ENCODE results near the gene GPR148. TPM values are rescaled to one million over a fixed set of nuclear protein-coding genes. Genes with fewer than 3 reads are reported as not detected.

Gene GPR148
- total RNA-seq, 1 experiment from 2014 or later, result not detected

DNA sequence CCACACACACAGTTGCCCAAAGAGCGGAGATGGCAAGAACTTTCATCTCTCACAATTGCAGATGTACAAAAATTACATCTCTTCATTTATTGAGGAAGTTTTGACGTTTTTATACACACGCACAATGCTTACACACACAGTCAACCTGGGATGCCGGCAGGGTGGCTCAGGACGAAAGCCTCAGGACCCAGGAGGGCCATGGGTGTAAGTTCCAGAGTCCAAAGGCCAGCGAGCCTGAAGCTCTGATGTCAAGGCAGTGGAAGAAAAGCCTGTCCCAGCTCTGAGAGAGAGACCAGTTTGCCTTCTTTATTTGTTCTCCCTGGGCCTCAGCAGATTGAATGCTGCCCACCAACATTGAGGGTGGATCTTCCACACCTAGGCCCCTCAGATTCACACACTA, 36.6 kb downstream of the GPR148 start:
- no peak overlapping the region for H3K27ac ChIP-seq (ENCODE audit: insufficient read length, low read depth, low read length)
- DNase-seq, result no peak
- no peak overlapping the region for H3K9ac ChIP-seq (ENCODE audit: extremely low read depth, insufficient read length, low read length)
- no peak overlapping the region for H2BK15ac ChIP-seq (ENCODE audit: low read depth, low read length)
- no peak overlapping the region for H3K4ac ChIP-seq (ENCODE audit: low read depth, low read length)
- Mint-ChIP-seq H3K27ac (no peak overlapping the region), H3K27me3 (ENCODE audit: low read depth) (peaks cover 7% of the 10 kb centered on the region), H3K4me1 (no peaks in the 10 kb centered on the region; a peak in 2 of 4 replicates), H3K4me3 (no peak overlapping the region), H3K36me3 (ENCODE audit: insufficient read depth in 1 of 3, low read depth in 3 of 3) (no peaks in the 10 kb centered on the region), H3K9me3 (no peaks in the 10 kb centered on the region; a peak in 1 of 5 replicates)
- H3K56ac ChIP-seq (ENCODE audit: insufficient read length, low read depth, low read length), result no peak overlapping the region
- H2BK5ac ChIP-seq (ENCODE audit: insufficient read length, low read length), result no peak overlapping the region
- TF ChIP-seq, protein P1, sequence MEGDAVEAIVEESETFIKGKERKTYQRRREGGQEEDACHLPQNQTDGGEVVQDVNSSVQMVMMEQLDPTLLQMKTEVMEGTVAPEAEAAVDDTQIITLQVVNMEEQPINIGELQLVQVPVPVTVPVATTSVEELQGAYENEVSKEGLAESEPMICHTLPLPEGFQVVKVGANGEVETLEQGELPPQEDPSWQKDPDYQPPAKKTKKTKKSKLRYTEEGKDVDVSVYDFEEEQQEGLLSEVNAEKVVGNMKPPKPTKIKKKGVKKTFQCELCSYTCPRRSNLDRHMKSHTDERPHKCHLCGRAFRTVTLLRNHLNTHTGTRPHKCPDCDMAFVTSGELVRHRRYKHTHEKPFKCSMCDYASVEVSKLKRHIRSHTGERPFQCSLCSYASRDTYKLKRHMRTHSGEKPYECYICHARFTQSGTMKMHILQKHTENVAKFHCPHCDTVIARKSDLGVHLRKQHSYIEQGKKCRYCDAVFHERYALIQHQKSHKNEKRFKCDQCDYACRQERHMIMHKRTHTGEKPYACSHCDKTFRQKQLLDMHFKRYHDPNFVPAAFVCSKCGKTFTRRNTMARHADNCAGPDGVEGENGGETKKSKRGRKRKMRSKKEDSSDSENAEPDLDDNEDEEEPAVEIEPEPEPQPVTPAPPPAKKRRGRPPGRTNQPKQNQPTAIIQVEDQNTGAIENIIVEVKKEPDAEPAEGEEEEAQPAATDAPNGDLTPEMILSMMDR (conservative IDR thresholded peaks at IDR 0.05), result no peak
- H3K23ac ChIP-seq (ENCODE audit: insufficient read length, low read depth, low read length), result no peak overlapping the region
- no peak overlapping the region for H3K14ac ChIP-seq (ENCODE audit: insufficient read depth, low read length)
- WGBS (ENCODE audit: extremely low coverage, insufficient read length, low lambda C conversion rate), result no CpG with 5 or more reads among the region's 6 CpGs
- no peaks in the 10 kb centered on the region for H3K9me3 ChIP-seq (ENCODE audit: control insufficient read depth, low read depth, low read length)
- no peak overlapping the region for H3K18ac ChIP-seq (ENCODE audit: insufficient read length, low read depth, low read length)
- no peak overlapping the region for H2BK12ac ChIP-seq (ENCODE audit: insufficient read length, low read depth, low read length)
- no peak overlapping the region for H2BK20ac ChIP-seq (ENCODE audit: low read depth, low read length, poor library complexity, severe bottlenecking)
- no peak overlapping the region for H4K91ac ChIP-seq (ENCODE audit: insufficient read length, low read depth, low read length)
- H2AK5ac ChIP-seq (ENCODE audit: insufficient read length, low read length), result no peak overlapping the region
- no peaks in the 10 kb centered on the region for H3K4me1 ChIP-seq (ENCODE audit: insufficient read depth, low read length)
- no peak overlapping the region for H3K4me2 ChIP-seq (ENCODE audit: insufficient read depth, insufficient read length, low read length)
- no peak overlapping the region for H2AFZ ChIP-seq (ENCODE audit: low read length)
- no peaks in the 10 kb centered on the region for H3K27me3 ChIP-seq (ENCODE audit: insufficient read depth, low read length)
- no peak overlapping the region for H2BK120ac ChIP-seq (ENCODE audit: low read depth, low read length, poor library complexity, severe bottlenecking)
- H3K79me1 ChIP-seq (ENCODE audit: insufficient read depth, low read depth, low read length, poor library complexity, severe bottlenecking), result no peaks in the 10 kb centered on the region
- no peak overlapping the region for H4K8ac ChIP-seq (replicated peaks; ENCODE audit: insufficient read length, low read depth, low read length)
- H3K79me2 ChIP-seq (ENCODE audit: insufficient read depth, low read length), result no peaks in the 10 kb centered on the region
- H4K5ac ChIP-seq (ENCODE audit: insufficient read length, low read depth, low read length), result no peak overlapping the region
- H4K20me1 ChIP-seq (ENCODE audit: control insufficient read depth, insufficient read depth, insufficient read length), result no peaks in the 10 kb centered on the region
- no peaks in the 10 kb centered on the region for H3K23me2 ChIP-seq (ENCODE audit: insufficient read length, low read depth, low read length, poor library complexity, severe bottlenecking)
- no peak overlapping the region for H3T11ph ChIP-seq (ENCODE audit: low read length)

Data from H9 (cell line).